HG02870 (cell line): ENCODE data around the gene CSNK1D.
A peak's percentile ranks its signal among the peaks of the same experiment; 100 is the strongest.
"Not testable (repeated sequence)": the region's sequence is repeated elsewhere in the genome, so short reads cannot be mapped to it uniquely, and the experiment has no call there.

Experiments
- ATAC-seq: cut with Tn5 transposase; IDR thresholded peaks from one replicate; pipeline ENCODE4 v1.9.1; 2021; ENCODE audit warnings: mild to moderate bottlenecking, moderate library complexity; ENCODE audit not compliant: unreplicated experiment

CSNK1D gene

DNA sequence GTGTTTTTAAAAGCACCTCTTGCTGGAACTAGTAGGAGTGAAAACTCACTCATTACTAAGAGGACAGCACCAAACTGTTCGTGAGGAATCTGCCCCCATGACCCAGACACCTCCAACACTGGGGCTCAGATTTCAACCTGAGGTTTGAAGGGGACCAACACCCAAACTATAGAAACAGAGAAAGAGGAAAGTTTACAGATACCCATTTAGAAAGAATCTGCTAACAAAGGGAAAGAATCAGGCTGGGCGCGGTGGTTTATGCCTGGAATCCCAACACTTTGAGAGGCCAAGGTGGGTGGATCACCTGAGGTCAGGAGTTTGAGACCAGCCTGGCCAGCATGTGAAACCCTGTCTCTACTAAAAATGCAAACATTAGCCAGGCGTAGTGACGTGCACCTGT is 3.4 kb upstream of the CSNK1D start:
- ATAC-seq: no peak

GRCh38 chr17:82275326-82275725 is 1.8 kb upstream of the CSNK1D start:
- no peak for ATAC-seq

DNA sequence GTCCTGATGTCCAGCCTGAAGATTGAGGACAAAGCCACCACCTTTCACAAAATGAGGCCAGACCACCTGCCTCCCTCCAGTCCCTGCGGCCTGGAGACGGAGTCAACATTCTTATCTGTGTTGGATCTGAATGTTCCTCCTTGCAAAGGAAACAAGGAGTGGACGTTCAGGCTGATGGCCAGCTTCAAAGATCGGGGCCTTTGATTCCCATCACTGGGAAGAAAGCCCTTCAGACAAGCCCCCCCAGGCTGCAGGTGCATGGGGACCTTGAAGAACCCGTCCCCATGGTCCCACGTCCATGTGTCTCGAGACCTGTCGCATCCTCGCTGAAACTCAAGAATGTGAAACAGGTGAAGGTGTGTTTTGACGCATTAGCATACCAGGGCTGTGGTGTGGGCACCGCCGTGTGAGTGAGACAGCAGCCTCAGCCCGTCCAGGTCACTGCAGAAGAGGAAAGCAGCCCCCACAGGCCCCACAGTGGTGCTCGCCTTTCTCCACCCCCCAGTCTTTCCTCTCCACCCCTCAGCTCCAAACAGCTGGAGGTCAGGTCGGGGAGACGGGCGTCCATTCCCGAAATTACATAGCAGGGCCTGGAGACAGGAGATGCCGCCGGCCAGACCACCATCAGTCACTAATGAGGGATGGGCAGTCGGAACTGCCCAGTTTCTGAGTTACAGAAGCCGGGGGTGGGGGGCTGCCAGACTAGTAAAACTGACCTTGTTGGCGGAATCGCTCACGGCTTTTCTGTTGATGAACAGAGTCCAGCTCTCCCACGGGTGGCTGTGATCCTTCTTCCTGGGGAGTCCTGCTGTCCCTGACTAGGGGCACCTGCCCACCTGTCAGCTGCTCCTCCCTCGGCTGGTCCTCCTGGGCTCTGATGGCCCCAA is 877 bp upstream of the CSNK1D start:
- no peak for ATAC-seq

DNA sequence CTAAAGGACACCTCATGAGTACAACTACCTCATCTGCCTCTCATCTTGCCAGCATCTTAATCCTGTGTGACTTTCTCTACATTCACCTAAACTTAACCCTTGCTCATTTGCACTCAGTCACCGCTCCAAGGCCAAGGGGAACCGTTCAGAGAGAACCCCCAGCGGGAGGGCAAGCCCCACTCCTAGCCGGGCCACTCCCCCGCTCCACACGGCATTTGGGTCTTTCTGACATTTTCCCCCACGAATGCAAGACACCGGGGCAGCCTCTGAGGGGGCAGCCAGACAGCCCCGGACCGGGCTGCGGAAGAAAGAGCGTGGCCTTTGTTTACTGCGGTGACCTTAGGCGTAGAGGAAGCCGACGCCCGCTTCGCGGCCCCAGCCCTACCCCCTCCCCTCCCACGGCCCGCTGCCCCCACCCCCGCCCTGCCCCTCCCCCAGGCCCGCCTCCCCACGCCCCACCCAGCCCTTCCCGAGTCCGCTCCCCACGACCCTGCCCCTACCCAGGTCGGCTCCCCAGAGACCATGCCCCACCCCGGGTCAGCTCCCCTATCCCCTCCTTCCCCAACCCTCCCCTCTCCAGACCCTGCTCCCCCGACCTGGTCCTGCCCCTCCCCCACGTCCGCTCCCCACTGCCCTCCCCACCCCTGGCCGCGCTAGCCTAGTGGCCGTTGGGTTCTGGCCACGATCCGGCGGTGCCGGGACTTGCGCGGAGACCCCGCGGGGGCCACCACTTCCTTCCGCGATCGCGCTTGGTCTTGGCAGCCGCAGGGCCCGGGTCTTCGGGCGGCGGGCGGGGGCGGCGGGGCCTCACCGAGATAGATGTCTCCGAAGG is 789 bp downstream of the CSNK1D start:
- peak; percentile 7 for ATAC-seq

DNA sequence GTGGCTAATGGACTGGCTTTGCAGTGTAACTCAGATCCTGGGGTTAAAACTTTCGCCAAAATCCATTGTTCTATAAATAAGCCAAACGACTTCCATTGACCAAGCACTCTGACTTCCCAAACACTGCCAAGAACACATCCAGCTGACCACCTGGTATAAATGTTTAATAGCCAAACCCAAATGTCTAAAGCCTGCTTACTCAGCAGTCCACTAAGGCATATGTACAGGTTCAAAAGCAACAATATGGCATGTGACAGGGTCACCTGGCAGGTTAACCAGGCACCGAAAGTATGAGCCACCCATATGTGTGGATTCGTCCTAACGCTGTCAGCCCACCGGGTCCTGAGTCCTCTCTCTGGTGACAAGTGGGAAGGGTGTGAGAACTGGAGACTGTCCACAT is 2.1 kb downstream of the CSNK1D start:
- ATAC-seq: no peak

GRCh38 chr17:82270651-82271050 is 2.8 kb downstream of the CSNK1D start:
- ATAC-seq: no peak

DNA sequence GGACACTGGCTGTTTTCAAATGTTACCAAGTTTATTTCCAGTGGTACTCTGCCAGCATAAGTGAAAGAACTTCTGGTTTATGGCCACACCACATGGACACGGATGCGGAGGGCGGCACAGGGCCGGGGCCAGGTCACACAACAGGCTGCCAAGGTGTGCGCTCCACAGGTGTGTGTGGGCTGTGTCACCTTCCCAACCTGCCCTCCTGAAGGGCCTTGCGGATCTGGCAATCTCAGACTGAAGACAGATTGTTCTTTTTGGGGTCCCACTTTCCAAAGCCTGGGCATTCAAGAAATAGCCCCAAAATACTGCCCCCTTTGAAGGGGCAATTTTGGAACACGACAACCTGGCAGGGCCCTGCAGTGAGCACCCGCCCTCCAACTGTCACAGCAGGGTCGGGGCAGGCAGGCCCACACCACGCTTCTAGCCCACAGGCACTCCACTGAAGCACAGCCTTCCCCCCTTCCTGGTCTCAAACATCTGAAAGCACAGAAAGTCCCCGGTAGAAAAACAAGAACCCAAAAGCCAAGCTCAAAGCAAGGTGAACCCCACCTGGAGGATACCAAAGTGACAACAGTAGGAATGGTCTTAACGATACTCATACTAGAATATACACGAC is 3.5 kb downstream of the CSNK1D start:
- no peak for ATAC-seq

GRCh38 chr17:82269138-82269881 is 4.2 kb downstream of the CSNK1D start:
- no peak for ATAC-seq

DNA sequence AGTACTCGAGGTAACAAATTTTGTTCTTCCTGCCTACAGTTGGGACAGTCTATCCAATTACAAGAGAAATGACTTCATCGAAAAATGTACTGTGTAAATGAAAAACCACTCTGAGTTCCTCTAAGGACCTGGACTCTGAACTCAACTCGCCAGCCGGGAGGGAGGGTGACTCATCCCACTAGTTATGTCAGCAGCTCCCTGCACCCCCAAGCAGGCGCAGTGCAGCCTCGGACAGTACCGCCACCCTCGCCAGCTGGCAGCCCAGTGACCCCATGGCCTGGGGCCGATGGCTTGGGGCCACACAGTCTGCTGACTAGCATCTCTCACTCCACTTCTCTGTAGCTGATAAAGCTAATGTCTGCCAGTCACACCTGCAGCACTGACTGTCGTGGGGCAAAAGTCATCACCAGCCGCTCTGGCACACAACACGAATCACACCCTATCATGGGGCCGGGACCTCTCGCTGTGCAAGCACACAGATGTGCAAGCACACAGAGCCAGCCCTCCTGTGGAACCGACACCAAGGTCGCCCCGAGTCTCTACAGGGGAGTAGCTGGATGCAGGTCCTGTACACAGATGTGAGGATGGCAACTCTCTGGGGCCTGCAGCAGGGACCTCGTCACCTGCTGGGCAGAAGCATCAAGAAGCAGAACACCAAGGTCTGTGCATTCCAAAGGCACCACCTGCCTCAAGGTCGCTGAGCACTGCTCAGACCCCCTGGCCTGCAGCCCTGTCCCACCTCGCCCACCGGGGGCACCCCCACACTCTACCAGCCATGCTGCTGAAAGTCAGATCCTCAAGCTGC is 5.7 kb downstream of the CSNK1D start:
- no peak for ATAC-seq

- ATAC-seq: no peak
These were observed 7.4 kb downstream of the CSNK1D start for GRCh38 chr17:82266142-82266541.

DNA sequence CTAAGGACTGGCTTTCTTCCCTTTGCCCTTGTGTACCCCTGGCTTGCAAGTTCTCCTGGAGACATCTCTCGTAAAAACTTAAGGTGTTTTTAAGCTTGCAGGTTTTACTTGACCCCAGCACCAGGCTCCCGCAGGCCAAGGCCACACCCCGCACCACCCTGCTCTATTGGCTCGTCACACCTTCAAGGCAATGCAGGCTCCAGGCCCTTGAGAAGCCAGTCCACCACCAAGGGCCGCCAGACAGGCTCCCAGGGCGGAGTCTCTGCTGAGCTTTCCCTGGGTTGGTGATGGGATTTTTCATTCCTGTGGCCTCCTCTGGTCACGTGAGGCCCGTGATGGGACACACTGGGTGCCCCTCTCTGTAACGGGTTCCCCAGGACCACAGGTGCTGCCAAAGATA is 9.9 kb downstream of the CSNK1D start:
- ATAC-seq: no peak

- ATAC-seq: no peak
These were observed 11.2 kb downstream of the CSNK1D start for GRCh38 chr17:82262344-82262743.

- ATAC-seq: not testable (repeated sequence)
These were observed 13.2 kb downstream of the CSNK1D start for GRCh38 chr17:82259972-82260961.

DNA sequence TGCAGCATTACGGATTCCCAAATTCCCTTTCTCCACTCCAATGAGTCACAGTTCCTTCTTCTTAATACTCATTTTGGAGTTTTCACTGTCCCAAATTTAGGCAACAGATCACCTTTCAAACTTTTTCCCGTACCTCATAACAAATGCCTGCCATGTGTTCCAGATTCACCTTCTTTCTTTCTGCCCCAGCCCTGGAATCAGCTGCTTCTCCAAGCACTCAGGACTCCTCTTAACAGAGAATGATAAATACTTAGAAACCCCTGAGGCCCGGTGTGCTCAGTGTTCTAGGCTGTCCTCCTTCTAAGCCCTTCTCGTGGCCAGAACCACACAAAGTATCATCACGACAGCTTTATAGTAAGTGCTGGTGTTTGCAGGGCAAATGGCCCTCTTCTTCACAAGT is 14.9 kb downstream of the CSNK1D start:
- ATAC-seq: no peak

- ATAC-seq: no peak
These were observed 16.0 kb downstream of the CSNK1D start for GRCh38 chr17:82257473-82257872.

- ATAC-seq: no peak
These were observed 17.1 kb downstream of the CSNK1D start for GRCh38 chr17:82256242-82256885.

DNA sequence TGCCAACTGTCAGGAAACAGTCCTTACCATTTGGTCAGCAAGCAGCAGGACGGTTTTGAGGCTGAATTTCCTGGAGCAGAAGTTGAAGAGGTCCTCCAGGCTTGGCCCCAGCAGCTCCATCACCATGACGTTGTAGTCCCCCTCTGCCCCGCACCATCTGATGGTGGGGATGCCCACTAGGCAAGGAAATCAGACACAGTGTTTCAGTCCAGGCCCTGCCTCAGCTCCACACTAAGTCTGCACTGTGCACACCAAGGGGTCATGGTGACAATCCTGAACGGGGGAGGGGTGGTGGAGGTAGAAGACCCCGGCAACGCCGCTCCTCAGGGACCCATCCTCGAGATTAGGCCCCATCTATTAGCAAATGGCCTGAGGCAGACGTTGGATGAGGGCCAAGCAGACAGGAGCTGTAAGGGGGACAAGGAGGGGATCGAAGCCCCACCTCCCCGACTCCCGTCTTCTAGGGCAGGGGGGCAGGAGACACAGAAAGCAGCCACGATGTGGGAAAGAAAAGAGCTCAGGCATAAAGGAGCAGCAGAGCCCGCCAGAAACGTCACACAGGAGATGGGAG is 18.0 kb downstream of the CSNK1D start:
- ATAC-seq: no peak

- not testable (repeated sequence) for ATAC-seq
These were observed 18.8 kb downstream of the CSNK1D start for GRCh38 chr17:82254746-82255145.
